Right lung (tissue), 5 donors: ENCODE data around the gene ZNHIT2. TPM values are rescaled to one million over a fixed set of nuclear protein-coding genes. Genes with fewer than 3 reads are reported as not detected.

ENCODE experiments used
- DNase-seq, 2 donors: peaks; one replicate each; pipeline ENCODE4 v3.0.0-alpha.2; 2013
- polyA plus RNA-seq, 5 donors: library from polyadenylated mRNA; unstranded; fragments of 120-200 nt; gene quantifications; one replicate each; pipeline versions ENCODE4 v1.2.1 to v1.2.3, GENCODE V29; 2013; ENCODE audit warnings: inconsistent platforms in 1 of 5, low replicate concordance in 1 of 5; ENCODE audit not compliant: insufficient read length in 5 of 5, insufficient read depth in 1 of 5

The ZNHIT2 gene
- polyA plus RNA-seq, 5 donors = 3.7 to 9.9 (median 4.5) TPM

- DNase-seq = no peak
Measured at GRCh38 chr11:65108469-65109123, 8.9 kb downstream of the ZNHIT2 start.

GRCh38 chr11:65107751-65108468 lies 9.6 kb downstream of the ZNHIT2 start:
- DNase-seq = no peak

- DNase-seq = no peak
Measured at GRCh38 chr11:65107078-65107477, 10.4 kb downstream of the ZNHIT2 start.

GRCh38 chr11:65104628-65105027 lies 12.9 kb downstream of the ZNHIT2 start:
- DNase-seq = no peak

- no peak for DNase-seq
Measured at GRCh38 chr11:65103476-65103875, 14.0 kb downstream of the ZNHIT2 start.

GRCh38 chr11:65102142-65103095 lies 15.1 kb downstream of the ZNHIT2 start:
- no peak for DNase-seq

GRCh38 chr11:65100674-65101350 lies 16.7 kb downstream of the ZNHIT2 start:
- no peak for DNase-seq

- DNase-seq = no peak
Measured at GRCh38 chr11:65096926-65097325, 20.6 kb downstream of the ZNHIT2 start.

GRCh38 chr11:65095974-65096806 lies 21.3 kb downstream of the ZNHIT2 start, which contains the start of gene VPS51:
VPS51 (plus strand) TSS chr11:65096214; CDS start chr11:65096251, 37 bp downstream.
- DNase-seq = peak; percentile 83

- DNase-seq = no peak
Measured at GRCh38 chr11:65095427-65095826, 22.1 kb downstream of the ZNHIT2 start.

- no peak for DNase-seq
Measured at GRCh38 chr11:65090628-65091027, 26.9 kb downstream of the ZNHIT2 start.

- DNase-seq = no peak
Measured at GRCh38 chr11:65089621-65090020, 27.9 kb downstream of the ZNHIT2 start.

GRCh38 chr11:65087827-65088226 lies 29.7 kb downstream of the ZNHIT2 start:
- no peak for DNase-seq

- no peak for DNase-seq
Measured at GRCh38 chr11:65087216-65087615, 30.3 kb downstream of the ZNHIT2 start.

GRCh38 chr11:65086809-65087208 lies 30.7 kb downstream of the ZNHIT2 start:
- DNase-seq = no peak

- DNase-seq = no peak
Measured at GRCh38 chr11:65085446-65085845, 32.1 kb downstream of the ZNHIT2 start.

- DNase-seq = no peak
Measured at GRCh38 chr11:65084598-65085375, 32.7 kb downstream of the ZNHIT2 start.

GRCh38 chr11:65083834-65084597 lies 33.5 kb downstream of the ZNHIT2 start, which contains the start of the genes CDCA5 and ZFPL1:
CDCA5 (minus strand) TSS chr11:65084040; CDS start chr11:65083978, 62 bp downstream.
ZFPL1 (plus strand) TSS chr11:65084222; CDS start chr11:65084699, 477 bp downstream.
- peak; percentile 94 to 95 for DNase-seq
